HepG2 (cell line): ENCODE results near the gene WDCP. TPM values are rescaled to one million over a fixed set of nuclear protein-coding genes. Genes with fewer than 3 reads are reported as not detected.

Experiments used
- CBX1 ChIP-seq: IDR thresholded peaks from one replicate; pipeline ENCODE4 v1.6.1; 2016; ENCODE audit warnings: antibody characterized with exemption, low read depth
- CHD4 ChIP-seq: fragments of 200-600 bp; sonication (generic); IDR thresholded peaks from 2 replicates; pipeline ENCODE4 v1.7.0; 2017; ENCODE audit warnings: mild to moderate bottlenecking, low read length, borderline replicate concordance
- FOSL1 ChIP-seq: sonication (generic); formaldehyde crosslinking; IDR thresholded peaks from 2 replicates; pipeline ENCODE4 v1.9.0; 2021; ENCODE audit warnings: missing genetic modification reagents, borderline replicate concordance
- FUBP1 ChIP-seq: sonication (generic); formaldehyde crosslinking; IDR thresholded peaks from 2 replicates; pipeline ENCODE4 v1.5.1; 2020; ENCODE audit warnings: missing genetic modification reagents, mild to moderate bottlenecking, borderline replicate concordance
- GPBP1L1 ChIP-seq: sonication (generic); formaldehyde crosslinking; IDR thresholded peaks from 2 replicates; pipeline ENCODE4 v1.5.0; 2020; ENCODE audit warnings: mild to moderate bottlenecking, missing genetic modification reagents
- GPN1 ChIP-seq: sonication (generic); formaldehyde crosslinking; IDR thresholded peaks from 2 replicates; pipeline ENCODE4 v1.5.1; 2020; ENCODE audit warnings: missing genetic modification reagents, borderline replicate concordance
- HNRNPLL ChIP-seq: fragments of 200-400 bp; formaldehyde crosslinking; IDR thresholded peaks from 2 replicates; pipeline ENCODE4 v1.6.1; 2017; ENCODE audit warnings: mild to moderate bottlenecking, low read depth, low read length; ENCODE audit not compliant: poor library complexity, severe bottlenecking
- IRF9 ChIP-seq: sonication (generic); formaldehyde crosslinking; IDR thresholded peaks from 2 replicates; pipeline ENCODE4 v1.8.0; 2022; ENCODE audit warnings: missing genetic modification reagents, mild to moderate bottlenecking, borderline replicate concordance
- KDM5B ChIP-seq: sonication (generic); formaldehyde crosslinking; IDR thresholded peaks from 2 replicates; pipeline ENCODE4 v1.4.0; 2020; ENCODE audit warnings: missing genetic modification reagents, mild to moderate bottlenecking, borderline replicate concordance
- NFYB ChIP-seq: sonication (generic); formaldehyde crosslinking; IDR thresholded peaks from 2 replicates; pipeline ENCODE4 v1.4.0; 2020; ENCODE audit warnings: missing genetic modification reagents
- YEATS2 ChIP-seq: sonication (generic); formaldehyde crosslinking; IDR thresholded peaks from 2 replicates; pipeline ENCODE4 v1.4.0; 2020; ENCODE audit warnings: missing genetic modification reagents, borderline replicate concordance
- ZBTB42 ChIP-seq: sonication (generic); formaldehyde crosslinking; IDR thresholded peaks from 2 replicates; pipeline ENCODE4 v1.5.0; 2020; ENCODE audit warnings: mild to moderate bottlenecking, missing genetic modification reagents
- ZBTB46 ChIP-seq: sonication (generic); formaldehyde crosslinking; IDR thresholded peaks from 2 replicates; pipeline ENCODE4 v1.4.0; 2020; ENCODE audit warnings: mild to moderate bottlenecking, missing genetic modification reagents, borderline replicate concordance
- ZNF253 ChIP-seq: sonication (generic); formaldehyde crosslinking; IDR thresholded peaks from 2 replicates; pipeline ENCODE4 v1.8.0; 2022; ENCODE audit warnings: mild to moderate bottlenecking, missing genetic modification reagents, borderline replicate concordance
- ZNF256 ChIP-seq: sonication (generic); formaldehyde crosslinking; conservative IDR thresholded peaks from 2 replicates; pipeline ENCODE4 v1.4.0; 2020; ENCODE audit warnings: missing genetic modification reagents
- ZNF33A ChIP-seq: sonication (generic); formaldehyde crosslinking; IDR thresholded peaks from 2 replicates; pipeline ENCODE4 v1.5.1; 2020; ENCODE audit warnings: missing genetic modification reagents, mild to moderate bottlenecking, moderate library complexity, borderline replicate concordance
- ZNF354B ChIP-seq: sonication (generic); formaldehyde crosslinking; IDR thresholded peaks from 2 replicates; pipeline ENCODE4 v1.8.0; 2022; ENCODE audit warnings: mild to moderate bottlenecking, missing genetic modification reagents
- ZNF550 ChIP-seq: sonication (generic); formaldehyde crosslinking; IDR thresholded peaks from 2 replicates; pipeline ENCODE4 v1.4.0; 2020; ENCODE audit warnings: mild to moderate bottlenecking, missing genetic modification reagents, borderline replicate concordance
- ZNF670 ChIP-seq: sonication (generic); formaldehyde crosslinking; IDR thresholded peaks from 2 replicates; pipeline ENCODE4 v1.8.0; 2022; ENCODE audit warnings: mild to moderate bottlenecking, missing genetic modification reagents, borderline replicate concordance
- ZNF766 ChIP-seq: sonication (generic); formaldehyde crosslinking; IDR thresholded peaks from 2 replicates; pipeline ENCODE4 v1.5.0; 2020; ENCODE audit warnings: missing genetic modification reagents, borderline replicate concordance
- ZNF792 ChIP-seq: IDR thresholded peaks from 2 replicates; pipeline ENCODE4 v1.6.1; 2016
- ZNF83 ChIP-seq: sonication (generic); formaldehyde crosslinking; IDR thresholded peaks from 2 replicates; pipeline ENCODE4 v1.4.0; 2020; ENCODE audit warnings: missing genetic modification reagents, mild to moderate bottlenecking, borderline replicate concordance
- ZSCAN12 ChIP-seq: sonication (generic); formaldehyde crosslinking; IDR thresholded peaks from 2 replicates; pipeline ENCODE4 v1.9.0; 2021; ENCODE audit warnings: mild to moderate bottlenecking, missing genetic modification reagents
- polyA plus RNA-seq, 8 experiments: library from polyadenylated mRNA; depleted of rRNA in 3 of 8; stranded (reverse) in 7 of 8; unstranded in 1 of 8; fragments of >200 nt; fragmentation: Illumina TruSeq in 4 of 8; extraction: Trizol in 4 of 8; gene quantifications; 2 replicates each; pipeline versions ENCODE4 v1.2.1 to v1.2.3, GENCODE V29; 2011 to 2016; ENCODE audit warnings: low read depth in 4 of 8, missing spikeins in 1 of 8, mixed read lengths in 1 of 8; ENCODE audit not compliant: insufficient read depth in 1 of 8
- total RNA-seq, 5 experiments: library from RNA; depleted of rRNA; stranded (reverse); fragments of >200 nt; fragmentation: Illumina TruSeq; extraction: Trizol; gene quantifications; 2 replicates each; pipeline ENCODE4 v1.2.3, GENCODE V29; 2016; ENCODE audit warnings: low read depth in 1 of 5

WDCP gene
- total and polyA plus RNA-seq, 2 of the 13 experiments (the other 11 are each of a cell fraction or from before 2014, with no cell fraction given): 17.4 to 22.6 TPM

- no peak for TF ChIP-seq FUBP1 (CRISPR knock-in tag)
- TF ChIP-seq ZBTB46: no peak
- no peak for TF ChIP-seq FOSL1
- TF ChIP-seq ZNF354B: no peak
- no peak for TF ChIP-seq ZNF83
- TF ChIP-seq YEATS2: no peak
- TF ChIP-seq ZNF766: no peak
- no peak for TF ChIP-seq HNRNPLL
- TF ChIP-seq NFYB (CRISPR knock-in tag): no peak; the same call in 1 of the 2 replicates
- no peak for TF ChIP-seq ZNF550 (CRISPR knock-in tag)
- no peak for TF ChIP-seq GPBP1L1 (CRISPR knock-in tag)
- no peak; the same call in 1 of the 2 replicates for TF ChIP-seq ZNF256 (CRISPR knock-in tag)
- no peak for TF ChIP-seq IRF9 (CRISPR knock-in tag)
- TF ChIP-seq CHD4: no peak
- no peak for TF ChIP-seq ZSCAN12 (CRISPR knock-in tag)
- 0 out of 2 replicates have a peak, but pooled peaks have one; percentile 22 for TF ChIP-seq KDM5B (CRISPR knock-in tag)
- TF ChIP-seq CBX1: no peak
- no peak for TF ChIP-seq ZNF670 (CRISPR knock-in tag)
- no peak for TF ChIP-seq ZNF33A (CRISPR knock-in tag)
- no peak for TF ChIP-seq ZNF792
- no peak for TF ChIP-seq ZBTB42 (CRISPR knock-in tag)
- no peak for TF ChIP-seq GPN1 (CRISPR knock-in tag)
- TF ChIP-seq ZNF253 (CRISPR knock-in tag): 0 out of 2 replicates have a peak, but pooled peaks have one; percentile 34
Measured at GRCh38 chr2:24050041-24050979, 3.1 kb upstream of the WDCP start (continued).
